GM10847 (cell line): ENCODE measurements around the gene STARD4.

ENCODE experiments used
- POLR2A ChIP-seq: IDR thresholded peaks from 2 replicates; pipeline ENCODE4 v1.6.1; 2011; ENCODE audit not compliant: insufficient read length; ENCODE audit errors: extremely low read depth

The STARD4 gene

GRCh38 chr5:111537141-111538024 lies 25.0 kb upstream of the STARD4 start:
- TF ChIP-seq POLR2A: no peak

- no peak for TF ChIP-seq POLR2A
These were observed 23.7 kb upstream of the STARD4 start for GRCh38 chr5:111535879-111536549.

- TF ChIP-seq POLR2A: no peak
These were observed 20.7 kb upstream of the STARD4 start for GRCh38 chr5:111532886-111533582.

- no peak for TF ChIP-seq POLR2A
These were observed 18.0 kb upstream of the STARD4 start for GRCh38 chr5:111530298-111530740.

GRCh38 chr5:111528056-111528455 lies 15.7 kb upstream of the STARD4 start:
- no peak for TF ChIP-seq POLR2A

- no peak for TF ChIP-seq POLR2A
These were observed 8.6 kb upstream of the STARD4 start for GRCh38 chr5:111520908-111521307.

- TF ChIP-seq POLR2A: no peak
These were observed 6.4 kb upstream of the STARD4 start for GRCh38 chr5:111518777-111519176.

GRCh38 chr5:111517853-111518501 lies 5.6 kb upstream of the STARD4 start:
- TF ChIP-seq POLR2A: no peak

- no peak for TF ChIP-seq POLR2A
These were observed 1.8 kb upstream of the STARD4 start for GRCh38 chr5:111514087-111514486.

GRCh38 chr5:111513131-111513520 lies 791 bp upstream of the STARD4 start:
- no peak for TF ChIP-seq POLR2A

- TF ChIP-seq POLR2A: no peak
These were observed 432 bp downstream of the STARD4 start for GRCh38 chr5:111511831-111512374.

GRCh38 chr5:111511174-111511830 lies 1.0 kb downstream of the STARD4 start:
- no peak for TF ChIP-seq POLR2A

- no peak for TF ChIP-seq POLR2A
These were observed 3.2 kb downstream of the STARD4 start for GRCh38 chr5:111509119-111509518.

- TF ChIP-seq POLR2A: no peak
These were observed 5.1 kb downstream of the STARD4 start for GRCh38 chr5:111507276-111507675.
